AG08396 (cell line): ENCODE results near the gene ATP6V1B1.

Experiments used
- DNase-seq: peaks from one replicate; pipeline ENCODE4 v3.0.0; 2012; ENCODE audit warnings: low spot score, mixed read lengths

The ATP6V1B1 gene

GRCh38 chr2:70901227-70902066, 34.3 kb upstream of the ATP6V1B1 start:
- DNase-seq, result peak; percentile 49

DNA sequence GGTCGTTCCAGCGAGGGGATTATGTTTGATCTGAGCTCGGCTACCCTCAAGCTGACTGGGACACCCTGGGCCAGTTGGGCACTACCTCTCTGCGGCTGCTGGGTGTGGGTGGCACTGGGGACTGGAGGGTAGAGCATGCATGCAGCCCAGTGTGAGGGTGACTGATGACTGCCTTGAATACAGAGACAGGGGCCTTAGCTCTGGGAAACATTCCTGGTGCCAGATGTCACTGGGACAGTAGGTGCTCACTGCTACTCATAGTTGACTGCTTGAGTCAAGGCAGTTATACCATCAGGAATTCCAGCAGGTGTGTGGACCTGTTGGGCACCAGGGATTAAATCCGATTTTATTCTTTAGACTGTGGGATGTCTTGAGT, 33.6 kb upstream of the ATP6V1B1 start:
- DNase-seq, result no peak

GRCh38 chr2:70902579-70902978, 33.1 kb upstream of the ATP6V1B1 start:
- DNase-seq, result no peak

DNA sequence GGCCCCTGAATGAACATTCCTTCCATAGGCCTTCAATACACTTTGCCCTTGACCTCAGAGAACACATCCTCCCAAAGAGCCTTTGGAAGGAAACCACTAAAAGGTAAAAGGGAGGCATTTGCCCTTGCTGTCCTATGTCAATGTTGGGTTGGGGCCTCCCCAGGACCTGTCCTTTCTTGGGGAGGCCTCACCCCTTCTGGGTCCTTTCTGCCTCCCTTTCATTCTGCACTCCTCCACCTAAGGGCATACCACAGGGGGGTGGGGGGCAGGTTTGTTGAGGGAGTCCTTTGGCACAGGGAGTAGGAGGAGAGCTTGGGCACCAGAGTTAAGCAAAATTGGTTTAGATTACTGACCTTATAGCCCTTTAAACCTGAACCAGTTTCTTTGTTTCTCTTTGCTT, 32.5 kb upstream of the ATP6V1B1 start:
- DNase-seq, result no peak

DNA sequence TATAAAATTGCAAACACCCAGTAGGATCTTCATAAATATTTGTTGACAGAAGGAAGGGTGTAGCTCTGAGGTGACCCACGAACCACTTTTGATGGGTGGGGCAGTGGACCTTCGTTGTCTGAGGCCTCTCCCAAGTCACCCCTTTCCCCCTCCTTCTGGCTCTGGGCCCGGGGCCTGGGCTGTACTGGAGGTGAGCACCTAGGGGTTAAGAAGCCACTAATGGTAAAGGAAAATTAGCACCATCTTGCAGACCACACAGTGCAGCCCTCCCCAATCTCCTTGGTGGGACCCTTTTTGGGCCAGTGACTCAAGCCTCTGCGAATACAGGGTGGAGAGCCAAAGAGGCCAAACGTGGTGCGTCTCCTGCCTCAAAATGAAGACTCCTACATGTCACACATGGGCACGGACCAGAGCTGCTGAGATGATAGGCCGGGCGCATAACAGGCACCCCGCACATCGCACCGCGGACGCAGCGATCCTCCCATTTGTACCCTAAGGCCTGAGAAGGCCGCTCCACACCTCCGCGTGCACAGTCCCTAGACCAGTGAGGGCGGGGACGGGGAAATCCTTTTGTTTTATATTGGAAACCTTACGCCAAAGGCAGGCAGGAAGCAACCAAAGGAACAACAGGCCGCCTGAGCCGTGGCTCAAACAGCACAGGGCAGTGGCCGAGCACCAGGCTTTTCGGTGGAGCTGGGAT, 31.9 kb upstream of the ATP6V1B1 start:
- no peak for DNase-seq

GRCh38 chr2:70904371-70905216, 31.1 kb upstream of the ATP6V1B1 start:
- no peak for DNase-seq

DNA sequence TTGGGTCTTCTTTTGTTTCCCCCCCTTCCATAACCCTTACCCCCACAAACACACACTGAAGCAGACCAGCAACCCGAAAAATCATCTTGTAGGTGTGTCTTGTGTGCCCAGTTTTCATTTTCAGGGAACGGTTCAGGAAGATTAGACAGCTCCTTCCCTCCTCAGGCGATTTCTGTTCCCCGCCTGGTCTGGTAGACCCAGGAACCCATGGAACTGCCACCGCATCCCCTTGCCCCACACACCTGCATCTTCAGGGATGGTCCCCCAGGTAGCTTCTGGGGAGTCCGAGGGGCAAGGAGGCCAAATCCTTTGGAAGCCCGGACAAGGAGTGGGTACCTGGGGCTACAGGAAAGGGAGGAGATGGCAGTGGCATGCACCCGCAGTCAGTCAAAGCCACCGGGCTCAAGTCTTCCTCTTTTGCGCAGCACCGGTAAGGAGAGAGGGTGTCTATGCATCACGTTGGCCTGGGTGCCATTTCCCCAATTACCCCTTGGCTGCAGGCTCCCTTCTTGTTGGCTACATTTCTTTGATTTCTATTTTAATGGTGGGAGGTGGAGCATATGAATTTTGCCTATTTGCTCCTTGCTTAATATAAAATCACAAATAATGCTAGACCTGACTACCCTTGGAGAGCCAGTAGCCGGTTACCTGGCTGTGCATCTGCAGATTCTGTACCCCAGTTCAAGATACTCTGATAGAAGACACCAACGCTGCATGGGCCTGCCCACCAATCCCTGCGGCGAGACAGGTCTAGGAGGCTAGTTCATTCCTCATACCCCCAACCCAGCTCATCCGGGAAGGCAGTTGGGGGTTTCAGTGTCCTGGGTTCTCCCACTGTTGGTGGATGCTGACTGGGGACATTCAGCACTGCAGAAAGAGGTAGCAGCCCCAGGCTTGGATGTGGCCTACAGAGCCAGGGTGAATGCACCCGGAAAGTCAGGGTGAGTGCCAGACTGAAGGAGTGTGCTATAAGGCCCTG, 30.0 kb upstream of the ATP6V1B1 start:
- DNase-seq, result no peak

GRCh38 chr2:70906439-70907005, 29.2 kb upstream of the ATP6V1B1 start:
- no peak for DNase-seq

DNA sequence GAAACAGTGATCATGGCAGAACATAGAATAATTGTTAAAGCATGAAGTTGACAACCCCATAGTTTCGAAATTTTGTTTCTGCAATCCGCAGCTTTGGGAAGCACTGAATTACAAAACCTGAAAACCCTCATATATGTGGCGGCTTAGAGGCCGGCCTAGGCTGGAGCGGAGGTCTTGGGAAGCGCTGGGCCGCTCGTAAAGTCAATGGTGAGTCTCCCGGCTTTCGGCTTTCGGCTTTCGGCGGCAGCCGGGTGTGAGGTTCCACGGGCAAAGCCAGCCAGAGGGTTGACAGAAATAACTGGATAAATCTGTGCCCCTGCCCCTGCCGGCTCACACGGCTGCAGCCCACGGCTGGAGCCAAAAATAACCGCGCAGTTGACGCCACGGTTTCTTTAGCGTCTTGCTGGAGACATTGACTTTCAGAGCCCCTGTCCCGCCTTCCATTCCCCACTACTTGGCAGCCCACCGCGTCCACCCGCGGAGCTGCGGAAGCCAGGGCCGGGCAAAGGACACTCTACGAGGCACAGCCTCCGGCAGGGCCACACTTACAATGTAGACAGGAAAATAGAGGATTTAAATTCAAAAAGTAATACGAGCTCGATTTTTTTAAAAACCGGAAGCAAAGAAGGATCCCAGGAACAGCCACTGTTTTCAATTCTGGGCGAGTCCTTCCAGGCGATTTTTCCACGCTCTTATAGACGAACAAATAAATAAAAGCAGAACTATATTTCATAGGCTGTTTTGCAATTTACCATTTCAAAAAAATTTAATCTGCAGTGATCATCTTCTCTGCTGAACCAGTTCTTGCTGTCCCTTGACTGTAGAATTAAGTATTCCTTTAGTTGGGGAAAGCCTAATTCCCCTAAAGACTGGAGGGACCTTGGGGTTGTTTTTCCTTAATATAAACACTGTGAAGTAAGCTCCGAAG, 28.3 kb upstream of the ATP6V1B1 start:
- no peak for DNase-seq

DNA sequence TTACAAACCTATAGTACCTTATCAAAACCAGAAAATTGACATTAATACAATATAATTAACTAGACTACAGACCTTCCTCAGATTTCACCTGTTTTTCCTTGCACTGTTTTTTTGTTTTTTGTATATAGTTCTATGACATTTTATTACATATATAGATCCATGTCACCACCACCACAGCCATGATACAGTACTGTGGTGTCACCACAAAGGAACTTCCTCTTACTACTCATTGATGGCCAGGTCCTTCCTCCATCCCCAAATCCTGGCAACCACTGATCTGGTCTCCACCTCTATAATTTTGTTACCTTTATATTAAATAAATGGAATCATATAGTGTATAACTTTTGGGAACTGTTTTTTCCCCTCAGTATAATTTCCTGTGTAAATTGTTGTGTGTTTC, 19.4 kb upstream of the ATP6V1B1 start:
- DNase-seq, result no peak

GRCh38 chr2:70918016-70918415, 17.7 kb upstream of the ATP6V1B1 start:
- no peak for DNase-seq

- DNase-seq, result peak; percentile 86
Measured at GRCh38 chr2:70919672-70920366, 15.9 kb upstream of the ATP6V1B1 start.

DNA sequence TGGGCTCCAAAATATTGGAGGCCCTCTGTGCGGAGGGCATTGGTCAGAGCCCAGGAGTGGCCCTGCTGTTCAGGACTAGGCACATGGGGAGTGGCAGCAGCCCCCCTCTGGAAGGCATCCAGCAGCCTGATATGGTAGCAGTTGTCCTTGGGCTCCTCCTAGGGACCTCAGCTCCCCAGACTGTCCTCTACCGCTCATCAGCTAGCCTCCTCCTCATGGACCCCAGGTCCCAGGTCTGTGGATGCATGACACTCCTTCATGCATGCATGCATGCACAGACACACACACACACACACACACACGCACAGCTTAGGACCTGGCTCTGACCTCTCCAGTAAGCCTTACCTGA, 15.4 kb upstream of the ATP6V1B1 start:
- no peak for DNase-seq

GRCh38 chr2:70921031-70921430, 14.7 kb upstream of the ATP6V1B1 start:
- DNase-seq, result no peak

DNA sequence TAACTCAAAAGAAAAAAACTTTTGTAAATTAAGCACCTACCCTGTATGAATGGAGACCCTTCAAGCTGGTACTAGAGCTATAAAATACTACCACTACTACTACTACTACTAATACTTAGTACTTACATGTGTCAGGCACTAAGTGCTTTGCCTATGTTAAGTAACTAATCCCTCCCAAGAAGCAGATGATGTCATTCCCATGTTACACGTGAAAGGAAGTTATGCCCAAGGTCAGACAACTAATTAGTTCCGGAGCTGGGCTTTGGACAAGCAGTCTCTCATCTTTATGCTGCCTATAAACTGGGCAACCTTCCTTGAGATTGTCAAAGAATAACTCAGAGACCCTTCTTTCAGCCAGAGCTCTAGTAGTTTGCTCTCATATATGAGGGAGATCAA, 13.9 kb upstream of the ATP6V1B1 start:
- no peak for DNase-seq

DNA sequence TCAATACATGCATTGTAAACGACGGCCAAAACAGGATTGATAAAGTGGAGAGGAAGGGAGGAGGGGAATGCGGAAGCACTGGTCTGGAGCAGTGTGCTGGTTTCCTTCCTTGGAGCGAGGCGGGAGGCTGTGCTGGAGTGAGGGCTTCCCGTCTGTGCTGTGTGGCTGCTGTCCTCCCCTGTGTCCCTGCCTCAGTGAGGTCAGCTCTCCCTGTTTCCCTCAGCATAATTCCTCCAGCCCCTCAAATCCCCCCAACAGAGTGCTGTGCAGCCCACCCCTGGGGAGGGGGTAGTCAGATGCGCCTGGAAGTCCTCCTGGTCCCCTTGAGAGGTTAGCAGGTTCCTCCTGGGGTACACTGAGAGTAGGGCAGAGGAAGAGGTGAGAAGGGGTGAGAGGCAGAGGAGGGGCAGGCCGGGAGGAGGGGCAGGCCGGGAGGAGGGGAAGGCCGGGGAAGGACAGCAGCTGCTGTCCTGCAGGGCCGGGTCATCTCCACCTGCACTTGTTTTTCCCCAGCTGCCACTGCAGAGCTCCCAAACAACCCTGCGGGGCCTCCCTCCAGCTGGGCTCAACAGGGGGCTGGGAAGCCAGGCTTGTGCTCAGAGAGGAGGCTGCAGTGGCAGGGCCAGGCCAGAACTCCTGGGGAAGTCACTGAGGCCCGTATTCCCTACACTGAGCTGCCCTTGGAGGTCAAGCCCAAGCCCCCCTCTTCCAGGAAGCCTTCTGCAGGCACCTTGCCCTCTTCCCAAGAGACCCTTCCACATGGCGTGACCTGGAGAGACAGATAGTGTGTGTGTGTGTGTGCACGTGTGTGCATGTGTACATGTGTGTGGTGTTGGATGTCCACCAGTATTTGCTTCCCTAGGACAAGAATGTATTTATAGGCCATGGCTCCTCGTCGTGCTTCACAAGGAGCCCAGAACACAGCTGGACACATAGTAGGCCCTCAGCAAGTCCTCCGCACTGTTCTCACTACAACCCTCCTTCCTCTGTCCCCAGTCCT, 13.2 kb upstream of the ATP6V1B1 start:
- no peak for DNase-seq

GRCh38 chr2:70923378-70924015, 12.2 kb upstream of the ATP6V1B1 start:
- DNase-seq, result no peak

GRCh38 chr2:70926042-70926441, 9.7 kb upstream of the ATP6V1B1 start:
- no peak for DNase-seq
